BLaER1 (cell line): ENCODE data around the gene KAT2B.

Experiments used
- H3K27ac ChIP-seq: shearing (Covaris generic); formaldehyde crosslinking; 2 replicates; pipeline ENCODE4 v1.8.1; 2022
- H3K27me3 ChIP-seq: shearing (Covaris generic); formaldehyde crosslinking; 2 replicates; pipeline ENCODE4 v1.8.1; 2022
- H3K36me3 ChIP-seq: shearing (Covaris generic); formaldehyde crosslinking; 2 replicates; pipeline ENCODE4 v1.8.1; 2022
- H3K4me1 ChIP-seq: shearing (Covaris generic); formaldehyde crosslinking; 2 replicates; pipeline ENCODE4 v1.8.1; 2022
- H3K4me2 ChIP-seq: shearing (Covaris generic); formaldehyde crosslinking; 2 replicates; pipeline ENCODE4 v1.8.1; 2022
- H3K4me3 ChIP-seq: shearing (Covaris generic); formaldehyde crosslinking; 2 replicates; pipeline ENCODE4 v1.8.1; 2022
- H3K9ac ChIP-seq: shearing (Covaris generic); formaldehyde crosslinking; 2 replicates; pipeline ENCODE4 v1.8.1; 2022
- H3K9me3 ChIP-seq: shearing (Covaris generic); formaldehyde crosslinking; 2 replicates; pipeline ENCODE4 v1.8.1; 2022
- H4K20me1 ChIP-seq: shearing (Covaris generic); formaldehyde crosslinking; 2 replicates; pipeline ENCODE4 v1.8.1; 2022
- Cebpa-rat ChIP-seq: shearing (Covaris generic); IDR thresholded peaks from 2 replicates; pipeline ENCODE4 v1.8.1; 2022

The KAT2B gene

GRCh38 chr3:20072422-20072821 lies 32.2 kb downstream of the KAT2B start:
- TF ChIP-seq Cebpa-rat: no peak

GRCh38 chr3:20073068-20073467 lies 32.8 kb downstream of the KAT2B start:
- Histone ChIP-seq H4K20me1 (no peaks in the 10 kb centered on the region), H3K27ac (no peak overlapping the region), H3K4me2 (no peak overlapping the region), H3K27me3 (no peaks in the 10 kb centered on the region), H3K9ac (no peak overlapping the region), H3K9me3 (no peaks in the 10 kb centered on the region), H3K4me3 (no peak overlapping the region), H3K36me3 (0 out of 2 replicates have a peak, but pooled peaks cover 12% of the 10 kb centered on the region), H3K4me1 (no peaks in the 10 kb centered on the region)
- TF ChIP-seq Cebpa-rat: no peak

More at GRCh38 chr3:20072422-20072821, 32.2 kb downstream of the KAT2B start:
- Histone ChIP-seq H3K4me3 (no peak overlapping the region), H3K27me3 (no peaks in the 10 kb centered on the region), H3K9me3 (no peaks in the 10 kb centered on the region), H3K4me1 (no peaks in the 10 kb centered on the region), H4K20me1 (no peaks in the 10 kb centered on the region), H3K36me3 (0 out of 2 replicates have a peak, but pooled peaks cover 12% of the 10 kb centered on the region), H3K27ac (no peak overlapping the region), H3K4me2 (no peak overlapping the region), H3K9ac (no peak overlapping the region)

- Histone ChIP-seq H3K27ac (no peak overlapping the region), H3K4me2 (no peak overlapping the region), H4K20me1 (no peaks in the 10 kb centered on the region), H3K4me3 (no peak overlapping the region), H3K9ac (no peak overlapping the region), H3K9me3 (no peaks in the 10 kb centered on the region), H3K36me3 (0 out of 2 replicates have a peak, but pooled peaks cover 12% of the 10 kb centered on the region), H3K4me1 (no peaks in the 10 kb centered on the region), H3K27me3 (no peaks in the 10 kb centered on the region)
- no peak for TF ChIP-seq Cebpa-rat
Observed at GRCh38 chr3:20073683-20074082, 33.4 kb downstream of the KAT2B start.

- Histone ChIP-seq H3K4me3 (no peak overlapping the region), H3K9me3 (no peaks in the 10 kb centered on the region), H4K20me1 (no peaks in the 10 kb centered on the region), H3K27ac (no peak overlapping the region), H3K4me2 (no peak overlapping the region), H3K27me3 (no peaks in the 10 kb centered on the region), H3K36me3 (0 out of 2 replicates have a peak, but pooled peaks cover 12% of the 10 kb centered on the region), H3K4me1 (no peaks in the 10 kb centered on the region), H3K9ac (no peak overlapping the region)
- TF ChIP-seq Cebpa-rat: no peak
Observed at GRCh38 chr3:20074226-20075063, 34.2 kb downstream of the KAT2B start.

GRCh38 chr3:20075197-20075596 lies 35.0 kb downstream of the KAT2B start:
- Histone ChIP-seq H3K36me3 (peaks cover 12% of the 10 kb centered on the region; the same call in 1 of the 2 replicates), H4K20me1 (no peaks in the 10 kb centered on the region), H3K4me3 (no peak overlapping the region), H3K9me3 (no peaks in the 10 kb centered on the region), H3K9ac (no peak overlapping the region), H3K4me2 (no peak overlapping the region), H3K27me3 (no peaks in the 10 kb centered on the region), H3K4me1 (no peaks in the 10 kb centered on the region), H3K27ac (no peak overlapping the region)
- no peak for TF ChIP-seq Cebpa-rat

GRCh38 chr3:20076296-20076997 lies 36.2 kb downstream of the KAT2B start:
- Histone ChIP-seq H3K36me3 (peaks cover 12% of the 10 kb centered on the region; the same call in 1 of the 2 replicates), H4K20me1 (no peaks in the 10 kb centered on the region), H3K27ac (no peak overlapping the region), H3K4me2 (no peak overlapping the region), H3K4me3 (no peak overlapping the region), H3K9ac (no peak overlapping the region), H3K9me3 (no peaks in the 10 kb centered on the region), H3K4me1 (peaks cover 6% of the 10 kb centered on the region; the same call in 1 of the 2 replicates), H3K27me3 (no peaks in the 10 kb centered on the region)
- TF ChIP-seq Cebpa-rat: no peak

- Histone ChIP-seq H4K20me1 (no peaks in the 10 kb centered on the region), H3K36me3 (peaks cover 6% of the 10 kb centered on the region; the same call in 1 of the 2 replicates), H3K9me3 (no peaks in the 10 kb centered on the region), H3K4me2 (no peak overlapping the region), H3K27ac (no peak overlapping the region), H3K9ac (no peak overlapping the region), H3K27me3 (no peaks in the 10 kb centered on the region), H3K4me3 (no peak overlapping the region), H3K4me1 (peaks cover 6% of the 10 kb centered on the region; the same call in 1 of the 2 replicates)
- no peak for TF ChIP-seq Cebpa-rat
Observed at GRCh38 chr3:20077068-20077467, 36.8 kb downstream of the KAT2B start.

GRCh38 chr3:20078194-20078714 lies 38.0 kb downstream of the KAT2B start:
- Histone ChIP-seq H3K4me1 (peaks cover 6% of the 10 kb centered on the region; the same call in 1 of the 2 replicates), H3K27me3 (no peaks in the 10 kb centered on the region), H3K36me3 (no peaks in the 10 kb centered on the region; the same call in 1 of the 2 replicates), H3K4me3 (no peak overlapping the region), H3K9me3 (no peaks in the 10 kb centered on the region), H3K9ac (no peak overlapping the region), H4K20me1 (no peaks in the 10 kb centered on the region), H3K4me2 (no peak overlapping the region), H3K27ac (no peak overlapping the region)
- TF ChIP-seq Cebpa-rat: no peak

- Histone ChIP-seq H3K9me3 (no peaks in the 10 kb centered on the region), H4K20me1 (no peaks in the 10 kb centered on the region), H3K36me3 (no peaks in the 10 kb centered on the region; the same call in 1 of the 2 replicates), H3K4me1 (peaks cover 6% of the 10 kb centered on the region; the same call in 1 of the 2 replicates), H3K9ac (no peak overlapping the region), H3K27me3 (no peaks in the 10 kb centered on the region), H3K4me3 (no peak overlapping the region), H3K27ac (no peak overlapping the region), H3K4me2 (no peak overlapping the region)
- no peak for TF ChIP-seq Cebpa-rat
Observed at GRCh38 chr3:20079621-20080020, 39.4 kb downstream of the KAT2B start.
